ENCODE measurements around the gene GOPC. TPM values are rescaled to one million over a fixed set of nuclear protein-coding genes. Genes with fewer than 3 reads are reported as not detected.

GOPC gene
- total RNA-seq, 4 donors from 2014 or later: 16.5 to 94.7 (median 26.6) TPM

- Histone ChIP-seq H3K9me3 (no peaks in the 10 kb centered on the region), H3K27me3 (no peaks in the 10 kb centered on the region), H3K36me3 (no peaks in the 10 kb centered on the region), H3K4me3 (no peak overlapping the region), H3K27ac (no peak overlapping the region), H3K4me1 (no peaks in the 10 kb centered on the region)
- no peak for TF ChIP-seq CTCF (IDR thresholded peaks at IDR 0.05)
- no peak for TF ChIP-seq POLR2A (IDR thresholded peaks at IDR 0.05)
- intact Hi-C loops (cut with DNase I; ENCODE audit: low total_unique reads): loop anchor here (10.0 kb wide), 1 partner anchor 101 kb away; no protein-coding TSS in a partner anchor
- DNase-seq: no peak
Observed at GRCh38 chr6:117555262-117555849, 47.0 kb downstream of the GOPC start.

GRCh38 chr6:117553142-117553541 is 49.2 kb downstream of the GOPC start:
- intact Hi-C loops (cut with DNase I; ENCODE audit: low total_unique reads): loop anchor here (10.0 kb wide), 1 partner anchor 98 kb away; no protein-coding TSS in a partner anchor
- H3K4me3 ChIP-seq: no peak overlapping the region
- no peaks in the 10 kb centered on the region for H3K27me3 ChIP-seq
- no peaks in the 10 kb centered on the region for H3K9me3 ChIP-seq
- DNase-seq: no peak
- no peak for TF ChIP-seq CTCF (IDR thresholded peaks at IDR 0.05)
- TF ChIP-seq POLR2A (IDR thresholded peaks at IDR 0.05): no peak
- no peaks in the 10 kb centered on the region for H3K36me3 ChIP-seq
- H3K4me1 ChIP-seq: no peaks in the 10 kb centered on the region
- H3K27ac ChIP-seq: no peak overlapping the region

GRCh38 chr6:117552618-117553017 is 49.7 kb downstream of the GOPC start:
- H3K36me3 ChIP-seq: no peaks in the 10 kb centered on the region
- no peaks in the 10 kb centered on the region for H3K9me3 ChIP-seq
- no peak overlapping the region for H3K27ac ChIP-seq
- no peak overlapping the region for H3K4me3 ChIP-seq
- no peaks in the 10 kb centered on the region for H3K4me1 ChIP-seq
- DNase-seq: no peak
- intact Hi-C loops (cut with DNase I; ENCODE audit: low total_unique reads): loop anchor here (10.0 kb wide), 1 partner anchor 98 kb away; no protein-coding TSS in a partner anchor
- TF ChIP-seq POLR2A (IDR thresholded peaks at IDR 0.05) (no peak), CTCF (IDR thresholded peaks at IDR 0.05) (no peak)
- no peaks in the 10 kb centered on the region for H3K27me3 ChIP-seq

- no peak overlapping the region for H3K27ac ChIP-seq
- no peak for DNase-seq
- H3K4me1 ChIP-seq: no peaks in the 10 kb centered on the region
- intact Hi-C loops (cut with DNase I; ENCODE audit: low total_unique reads): loop anchor here (10.0 kb wide), 1 partner anchor 96 kb away; no protein-coding TSS in a partner anchor
- no peaks in the 10 kb centered on the region for H3K9me3 ChIP-seq
- no peak overlapping the region for H3K4me3 ChIP-seq
- no peak for TF ChIP-seq POLR2A (IDR thresholded peaks at IDR 0.05)
- no peak for TF ChIP-seq CTCF (IDR thresholded peaks at IDR 0.05)
- H3K36me3 ChIP-seq: no peaks in the 10 kb centered on the region
- H3K27me3 ChIP-seq: no peaks in the 10 kb centered on the region
Observed at GRCh38 chr6:117550618-117551242, 51.6 kb downstream of the GOPC start.

GRCh38 chr6:117550078-117550600 is 52.2 kb downstream of the GOPC start:
- Histone ChIP-seq H3K27me3 (no peaks in the 10 kb centered on the region), H3K9me3 (no peaks in the 10 kb centered on the region), H3K27ac (no peak overlapping the region), H3K36me3 (no peaks in the 10 kb centered on the region), H3K4me1 (no peaks in the 10 kb centered on the region), H3K4me3 (no peak overlapping the region)
- DNase-seq: no peak
- intact Hi-C loops (cut with DNase I; ENCODE audit: low total_unique reads): loop anchor here (10.0 kb wide), 1 partner anchor 95 kb away; no protein-coding TSS in a partner anchor
- TF ChIP-seq POLR2A (IDR thresholded peaks at IDR 0.05) (no peak), CTCF (IDR thresholded peaks at IDR 0.05) (no peak)
